ENCODE data around the gene CCM2. TPM values are rescaled to one million over a fixed set of nuclear protein-coding genes. Genes with fewer than 3 reads are reported as not detected.

Gene CCM2
- total RNA-seq, 3 donors from 2014 or later (not counting 1 experiment from before 2014, with no cell fraction given), result 66.2 to 104 (median 97.5) TPM

DNA sequence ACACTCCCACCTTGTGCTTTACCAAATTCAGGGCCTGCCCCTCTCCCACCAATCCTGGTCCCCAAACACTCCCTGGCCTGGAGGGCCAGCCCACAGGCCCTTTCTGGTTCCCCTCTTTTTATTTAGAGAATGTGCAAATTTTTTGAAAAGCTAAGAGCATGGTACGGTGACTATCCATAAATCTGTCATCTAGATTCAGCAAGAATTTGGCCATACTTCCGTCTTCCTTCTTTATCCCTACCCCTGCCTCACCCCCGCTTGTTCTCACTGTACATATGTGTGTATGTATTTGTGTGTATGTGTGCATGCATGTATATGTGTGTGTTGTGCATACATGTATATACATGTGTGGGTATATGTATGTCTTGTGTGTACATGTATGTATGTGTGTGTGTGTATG, 119.5 kb downstream of the CCM2 start:
- no peak for TF ChIP-seq CTCF (IDR thresholded peaks at IDR 0.05)
- Histone ChIP-seq H3K27me3 (ENCODE audit: control insufficient read depth, insufficient read depth, low read length) (no peaks in the 10 kb centered on the region), H3K27ac (ENCODE audit: low read length) (no peak overlapping the region), H3K4me3 (ENCODE audit: low read length) (no peak overlapping the region), H3K4me1 (ENCODE audit: control insufficient read depth, insufficient read depth, low read length) (peaks cover 36% of the 10 kb centered on the region), H3K9me3 (ENCODE audit: control insufficient read depth, insufficient read depth, low read length) (no peaks in the 10 kb centered on the region), H3K36me3 (ENCODE audit: control insufficient read depth, insufficient read depth, low read length) (no peaks in the 10 kb centered on the region)
- no peaks in the 10 kb centered on the region for H3K9me3 Mint-ChIP-seq
- intact Hi-C loops (cut with micrococcal nuclease), result loop anchor here (10.0 kb wide), 1 partner anchor 515 kb away; the partner anchor contains the start of gene OGDH
- no peak overlapping the region for H3K4me3 Mint-ChIP-seq
- no peaks in the 10 kb centered on the region for H3K36me3 Mint-ChIP-seq
- H3K27me3 Mint-ChIP-seq (ENCODE audit: low read depth in 2 of 2), result peaks cover 0 to 4% of the 10 kb centered on the region in 2 donors
- no peak for DNase-seq
- H3K4me1 Mint-ChIP-seq, result peaks cover 30 to 37% of the 10 kb centered on the region in 2 donors
- WGBS (ENCODE audit: insufficient coverage), result 86% methylated on average over 1 of the region's 3 CpGs
- H3K27ac Mint-ChIP-seq, result no peak overlapping the region
- ATAC-seq, result no peak

- no peak overlapping the region for H3K4me3 ChIP-seq (ENCODE audit: low read length)
- H3K4me3 Mint-ChIP-seq, result peak overlapping the region; percentile 83
These were observed 123.2 kb downstream of the CCM2 start for GRCh38 chr7:45122975-45123860.

DNA sequence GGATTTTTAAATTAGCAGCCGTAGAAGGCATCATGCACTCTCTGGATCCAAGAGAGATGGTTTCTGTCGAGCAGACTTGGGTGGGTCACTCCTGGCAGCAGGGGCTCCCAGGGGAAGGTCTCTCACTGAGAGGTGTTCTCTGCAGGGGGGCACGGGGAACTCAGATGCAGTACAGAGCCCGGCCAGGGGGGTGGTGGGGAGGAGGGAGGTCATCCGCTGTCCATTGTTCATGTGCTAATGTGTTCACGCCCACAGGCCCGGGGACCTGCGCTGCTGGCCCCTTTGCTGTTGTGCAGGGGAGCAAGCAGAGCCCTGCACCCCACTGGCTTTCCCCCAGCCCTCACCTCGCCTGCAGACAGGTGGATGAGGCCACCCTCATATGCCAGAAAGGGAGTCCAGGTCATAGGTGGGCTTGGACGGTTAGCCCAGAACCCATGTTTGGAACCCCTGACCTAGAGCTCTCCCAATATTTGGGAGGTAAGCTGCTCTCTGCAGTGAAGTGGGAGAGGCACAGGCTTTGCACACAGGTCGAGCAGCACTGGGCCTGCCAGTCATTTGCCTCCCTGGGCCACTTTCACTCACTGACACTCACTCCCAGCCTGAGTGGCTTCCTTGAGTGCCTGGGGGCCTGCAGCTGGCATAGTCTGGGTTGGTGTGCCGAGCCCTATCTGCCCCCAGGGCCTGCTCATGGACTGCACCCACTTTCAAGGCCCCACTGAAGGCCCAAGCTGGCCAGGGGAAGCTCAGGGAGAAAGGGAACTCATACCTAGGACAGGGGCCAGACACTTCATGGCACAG, 124.1 kb downstream of the CCM2 start:
- Mint-ChIP-seq H3K36me3 (no peaks in the 10 kb centered on the region), H3K9me3 (no peaks in the 10 kb centered on the region), H3K27ac (peak overlapping the region; percentile 86 to 95), H3K27me3 (ENCODE audit: low read depth in 2 of 2) (no peaks in the 10 kb centered on the region), H3K4me1 (peaks cover 30 to 34% of the 10 kb centered on the region in 2 donors), H3K4me3 (peak overlapping the region; percentile 83)
- no peaks in the 10 kb centered on the region for H3K36me3 ChIP-seq (ENCODE audit: control insufficient read depth, insufficient read depth, low read length)
- peak overlapping the region; percentile 70 for H3K27ac ChIP-seq (ENCODE audit: low read length)
- peaks cover 36% of the 10 kb centered on the region for H3K4me1 ChIP-seq (ENCODE audit: control insufficient read depth, insufficient read depth, low read length)
- H3K27me3 ChIP-seq (ENCODE audit: control insufficient read depth, insufficient read depth, low read length), result no peaks in the 10 kb centered on the region
- no peak for ATAC-seq
- 95% methylated on average over 12 of the region's 12 CpGs for WGBS (ENCODE audit: insufficient coverage)
- no peak overlapping the region for H3K4me3 ChIP-seq (ENCODE audit: low read length)
- intact Hi-C loops (cut with micrococcal nuclease), result no loop called here
- no peak for DNase-seq
- no peaks in the 10 kb centered on the region for H3K9me3 ChIP-seq (ENCODE audit: control insufficient read depth, insufficient read depth, low read length)
- TF ChIP-seq CTCF (IDR thresholded peaks at IDR 0.05), result no peak

More at GRCh38 chr7:45122975-45123860, 123.2 kb downstream of the CCM2 start:
- intact Hi-C loops (cut with micrococcal nuclease), result no loop called here
- Mint-ChIP-seq H3K9me3 (no peaks in the 10 kb centered on the region), H3K27ac (peak overlapping the region; percentile 86 to 95), H3K27me3 (ENCODE audit: low read depth in 2 of 2) (no peaks in the 10 kb centered on the region), H3K4me1 (peaks cover 30 to 39% of the 10 kb centered on the region in 2 donors), H3K36me3 (no peaks in the 10 kb centered on the region)
- no peaks in the 10 kb centered on the region for H3K36me3 ChIP-seq (ENCODE audit: control insufficient read depth, insufficient read depth, low read length)
- H3K4me1 ChIP-seq (ENCODE audit: control insufficient read depth, insufficient read depth, low read length), result peaks cover 36% of the 10 kb centered on the region
- H3K27me3 ChIP-seq (ENCODE audit: control insufficient read depth, insufficient read depth, low read length), result no peaks in the 10 kb centered on the region
- TF ChIP-seq CTCF (IDR thresholded peaks at IDR 0.05), result no peak
- WGBS (ENCODE audit: insufficient coverage), result 66% methylated on average over 16 of the region's 16 CpGs
- H3K9me3 ChIP-seq (ENCODE audit: control insufficient read depth, insufficient read depth, low read length), result no peaks in the 10 kb centered on the region
- ATAC-seq (peak; percentile 65 to 81 (median 78)), DNase-seq (peak in 1 of 2 donors; percentile 33)
- peak overlapping the region; percentile 70 for H3K27ac ChIP-seq (ENCODE audit: low read length)
